HEK293 (cell line): ENCODE results near the gene GAST.

ENCODE experiments used
- TF ChIP-seq, protein P1 (sequence below): fragments of 450-650 bp; formaldehyde crosslinking; IDR thresholded peaks from 2 replicates; pipeline ENCODE4 v1.5.1; 2016; ENCODE audit warnings: missing biosample characterization, missing genetic modification characterization
- TF ChIP-seq, protein P2 (sequence below): fragments of 450-650 bp; formaldehyde crosslinking; IDR thresholded peaks from 2 replicates; pipeline ENCODE4 v1.5.1; 2017; ENCODE audit warnings: missing biosample characterization, missing genetic modification characterization

DNA sequence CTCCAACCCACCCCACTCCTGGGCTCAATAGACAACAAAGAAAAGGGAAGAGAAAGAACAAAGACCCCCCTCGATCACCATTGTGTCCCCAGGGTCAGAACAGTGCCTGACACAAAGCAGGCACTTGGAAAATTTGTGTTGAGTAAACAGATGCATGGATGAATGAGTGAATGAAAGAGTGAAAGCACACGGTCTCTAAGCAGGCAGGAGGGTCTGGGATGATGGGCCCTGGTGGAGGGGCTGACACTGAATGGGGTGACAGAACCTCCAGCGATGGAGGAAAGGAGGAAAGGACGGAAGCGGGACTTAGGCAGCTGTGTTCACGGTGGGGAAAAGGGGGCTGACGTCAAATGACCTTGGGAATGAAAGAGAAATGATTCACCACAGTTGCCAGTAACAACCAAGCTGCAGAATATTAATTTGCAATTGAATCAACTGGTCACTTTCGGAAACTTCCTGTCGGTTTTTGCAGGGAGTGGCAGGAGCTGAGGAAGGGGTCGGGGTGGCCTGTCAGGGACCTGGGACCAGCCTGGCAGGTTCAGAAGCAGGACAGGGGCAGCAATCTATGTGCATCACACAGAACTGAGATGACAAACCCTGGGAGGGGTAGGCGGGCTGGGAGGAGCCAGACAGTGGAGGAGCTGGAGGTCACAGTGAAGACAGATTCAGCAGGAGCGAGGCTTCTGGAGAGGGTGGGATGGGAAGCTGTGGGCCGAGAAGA lies 6.7 kb upstream of the GAST start:
- TF ChIP-seq, protein P1, sequence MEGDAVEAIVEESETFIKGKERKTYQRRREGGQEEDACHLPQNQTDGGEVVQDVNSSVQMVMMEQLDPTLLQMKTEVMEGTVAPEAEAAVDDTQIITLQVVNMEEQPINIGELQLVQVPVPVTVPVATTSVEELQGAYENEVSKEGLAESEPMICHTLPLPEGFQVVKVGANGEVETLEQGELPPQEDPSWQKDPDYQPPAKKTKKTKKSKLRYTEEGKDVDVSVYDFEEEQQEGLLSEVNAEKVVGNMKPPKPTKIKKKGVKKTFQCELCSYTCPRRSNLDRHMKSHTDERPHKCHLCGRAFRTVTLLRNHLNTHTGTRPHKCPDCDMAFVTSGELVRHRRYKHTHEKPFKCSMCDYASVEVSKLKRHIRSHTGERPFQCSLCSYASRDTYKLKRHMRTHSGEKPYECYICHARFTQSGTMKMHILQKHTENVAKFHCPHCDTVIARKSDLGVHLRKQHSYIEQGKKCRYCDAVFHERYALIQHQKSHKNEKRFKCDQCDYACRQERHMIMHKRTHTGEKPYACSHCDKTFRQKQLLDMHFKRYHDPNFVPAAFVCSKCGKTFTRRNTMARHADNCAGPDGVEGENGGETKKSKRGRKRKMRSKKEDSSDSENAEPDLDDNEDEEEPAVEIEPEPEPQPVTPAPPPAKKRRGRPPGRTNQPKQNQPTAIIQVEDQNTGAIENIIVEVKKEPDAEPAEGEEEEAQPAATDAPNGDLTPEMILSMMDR (tag by site-specific recombination): no peak
- TF ChIP-seq, protein P2, sequence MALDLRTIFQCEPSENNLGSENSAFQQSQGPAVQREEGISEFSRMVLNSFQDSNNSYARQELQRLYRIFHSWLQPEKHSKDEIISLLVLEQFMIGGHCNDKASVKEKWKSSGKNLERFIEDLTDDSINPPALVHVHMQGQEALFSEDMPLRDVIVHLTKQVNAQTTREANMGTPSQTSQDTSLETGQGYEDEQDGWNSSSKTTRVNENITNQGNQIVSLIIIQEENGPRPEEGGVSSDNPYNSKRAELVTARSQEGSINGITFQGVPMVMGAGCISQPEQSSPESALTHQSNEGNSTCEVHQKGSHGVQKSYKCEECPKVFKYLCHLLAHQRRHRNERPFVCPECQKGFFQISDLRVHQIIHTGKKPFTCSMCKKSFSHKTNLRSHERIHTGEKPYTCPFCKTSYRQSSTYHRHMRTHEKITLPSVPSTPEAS (tag by site-specific recombination): no peak
